Upper lobe of right lung (tissue), 1 donor: Measurements from ENCODE around the gene MRPL9. TPM values are rescaled to one million over a fixed set of nuclear protein-coding genes. Genes with fewer than 3 reads are reported as not detected.

ENCODE experiments used
- ATAC-seq: fragments of 200-7000 bp; cut with Tn5 transposase; one replicate; pipeline ENCODE4 v1.9.1; 2020; ENCODE audit warnings: mild to moderate bottlenecking, moderate library complexity
- DNase-seq: peaks from one replicate; pipeline ENCODE4 v3.0.0-alpha.2; 2020
- H3K27ac ChIP-seq: fragments of 200-600 bp; one replicate; pipeline ENCODE4 v1.8.0; 2022
- H3K27me3 ChIP-seq: fragments of 200-600 bp; one replicate; pipeline ENCODE4 v1.8.0; 2022; ENCODE audit warnings: mild to moderate bottlenecking
- H3K36me3 ChIP-seq: fragments of 200-600 bp; one replicate; pipeline ENCODE4 v1.8.0; 2022
- H3K4me1 ChIP-seq: fragments of 200-600 bp; one replicate; pipeline ENCODE4 v1.8.0; 2022
- H3K4me3 ChIP-seq: fragments of 200-600 bp; one replicate; pipeline ENCODE4 v1.8.0; 2022; ENCODE audit warnings: mild to moderate bottlenecking
- H3K9me3 ChIP-seq: fragments of 200-600 bp; one replicate; pipeline ENCODE4 v1.8.0; 2022
- CTCF ChIP-seq: fragments of 200-600 bp; IDR thresholded peaks from one replicate; pipeline ENCODE4 v1.8.0; 2022; ENCODE audit warnings: antibody characterized with exemption
- intact Hi-C: fragments of 100-400 bp; cut with DNase I; formaldehyde crosslinking; loops from one replicate; pipeline ENCODE4 v1.11.0; 2022
- total RNA-seq: library from RNA; stranded (reverse); fragmentation: NEBNext Ultra II Directional; extraction: Animal tissue kit (Norgen Biotek cat#: 25700); gene quantifications from one replicate; pipeline ENCODE4 v1.2.1, GENCODE V29; 2021
- donor health status: DM: no; HTN: yes; CAD: no; lungs with severe emphysema.

The MRPL9 gene
- total RNA-seq, 1 donor from 2014 or later, result 54.6 TPM

- no peaks in the 10 kb centered on the region for H3K36me3 ChIP-seq
- DNase-seq (no peak), ATAC-seq (no peak)
- H3K4me3 ChIP-seq, result no peak overlapping the region
- H3K9me3 ChIP-seq, result no peaks in the 10 kb centered on the region
- TF ChIP-seq CTCF, result no peak
- H3K27me3 ChIP-seq, result peaks cover 6% of the 10 kb centered on the region
- intact Hi-C loops, result no loop called here
- no peaks in the 10 kb centered on the region for H3K4me1 ChIP-seq
- H3K27ac ChIP-seq, result no peak overlapping the region
These were observed 39.1 kb upstream of the MRPL9 start for GRCh38 chr1:151802372-151802771.

- H3K27ac ChIP-seq, result no peak overlapping the region
- no peaks in the 10 kb centered on the region for H3K4me1 ChIP-seq
- intact Hi-C loops, result no loop called here
- DNase-seq (no peak), ATAC-seq (no peak)
- peaks cover 6% of the 10 kb centered on the region for H3K27me3 ChIP-seq
- TF ChIP-seq CTCF, result no peak
- H3K4me3 ChIP-seq, result no peak overlapping the region
- H3K36me3 ChIP-seq, result no peaks in the 10 kb centered on the region
- H3K9me3 ChIP-seq, result no peaks in the 10 kb centered on the region
These were observed 38.5 kb upstream of the MRPL9 start for GRCh38 chr1:151801846-151802245.

- Histone ChIP-seq H3K27ac (no peak overlapping the region), H3K27me3 (peaks cover 6% of the 10 kb centered on the region), H3K9me3 (no peaks in the 10 kb centered on the region), H3K4me3 (no peak overlapping the region), H3K4me1 (no peaks in the 10 kb centered on the region), H3K36me3 (no peaks in the 10 kb centered on the region)
- no peak for ATAC-seq
- no peak for TF ChIP-seq CTCF
- no peak for DNase-seq
- intact Hi-C loops, result no loop called here
These were observed 38.1 kb upstream of the MRPL9 start for GRCh38 chr1:151801310-151801820.

- DNase-seq, result no peak
These were observed 37.5 kb upstream of the MRPL9 start for GRCh38 chr1:151800830-151801229.

GRCh38 chr1:151799179-151800022 is 36.1 kb upstream of the MRPL9 start:
- Histone ChIP-seq H3K27me3 (peaks cover 6% of the 10 kb centered on the region), H3K4me3 (no peak overlapping the region), H3K27ac (no peak overlapping the region), H3K36me3 (no peaks in the 10 kb centered on the region), H3K9me3 (no peaks in the 10 kb centered on the region), H3K4me1 (no peaks in the 10 kb centered on the region)
- DNase-seq (no peak), ATAC-seq (no peak)
- no peak for TF ChIP-seq CTCF
- intact Hi-C loops, result no loop called here

More at GRCh38 chr1:151800830-151801229, 37.5 kb upstream of the MRPL9 start:
- intact Hi-C loops, result no loop called here
- Histone ChIP-seq H3K4me1 (no peaks in the 10 kb centered on the region), H3K27ac (no peak overlapping the region), H3K9me3 (no peaks in the 10 kb centered on the region), H3K4me3 (no peak overlapping the region), H3K36me3 (no peaks in the 10 kb centered on the region), H3K27me3 (peaks cover 6% of the 10 kb centered on the region)
- no peak for TF ChIP-seq CTCF
- ATAC-seq, result no peak
